GOT3 (cell line): Measurements from ENCODE around the gene ZBTB44.
"Not testable (repeated sequence)": the region's sequence is repeated elsewhere in the genome, so short reads cannot be mapped to it uniquely, and the experiment has no call there.

ENCODE experiments used
- DNase-seq: peaks from one replicate; lab custom pipeline; 2025; ENCODE audit warnings: mixed read lengths; lab: John Stamatoyannopoulos, UW

ZBTB44 gene

GRCh38 chr11:130198964-130199363 lies 115.8 kb downstream of the ZBTB44 start:
- DNase-seq, result no peak

GRCh38 chr11:130198292-130198691 lies 116.4 kb downstream of the ZBTB44 start:
- no peak for DNase-seq

GRCh38 chr11:130197386-130198035 lies 117.2 kb downstream of the ZBTB44 start:
- DNase-seq, result no peak

GRCh38 chr11:130194241-130195023 lies 120.3 kb downstream of the ZBTB44 start:
- no peak for DNase-seq

GRCh38 chr11:130193551-130193950 lies 121.2 kb downstream of the ZBTB44 start:
- DNase-seq, result not testable (repeated sequence)

- no peak for DNase-seq
These were observed 121.9 kb downstream of the ZBTB44 start for GRCh38 chr11:130192845-130193267.

- DNase-seq, result no peak
These were observed 122.8 kb downstream of the ZBTB44 start for GRCh38 chr11:130191896-130192295.

- DNase-seq, result no peak
These were observed 124.3 kb downstream of the ZBTB44 start for GRCh38 chr11:130190371-130190881.

GRCh38 chr11:130189492-130190210 lies 125.1 kb downstream of the ZBTB44 start:
- no peak for DNase-seq

GRCh38 chr11:130188585-130189347 lies 126.0 kb downstream of the ZBTB44 start:
- no peak for DNase-seq

- no peak for DNase-seq
These were observed 126.7 kb downstream of the ZBTB44 start for GRCh38 chr11:130188047-130188446.

- no peak for DNase-seq
These were observed 127.6 kb downstream of the ZBTB44 start for GRCh38 chr11:130187096-130187495.

- DNase-seq, result no peak
These were observed 130.7 kb downstream of the ZBTB44 start for GRCh38 chr11:130183878-130184610.

GRCh38 chr11:130181295-130182272 lies 133.1 kb downstream of the ZBTB44 start:
- DNase-seq, result no peak

GRCh38 chr11:130180896-130181294 lies 133.8 kb downstream of the ZBTB44 start:
- DNase-seq, result no peak

- DNase-seq, result no peak
These were observed 134.2 kb downstream of the ZBTB44 start for GRCh38 chr11:130180491-130180890.

GRCh38 chr11:130179396-130180306 lies 135.1 kb downstream of the ZBTB44 start:
- no peak for DNase-seq

GRCh38 chr11:130178441-130179339 lies 136.0 kb downstream of the ZBTB44 start:
- DNase-seq, result no peak
